Smooth muscle cell of trachea (primary cell): ENCODE data around the gene SH3PXD2A. TPM values are rescaled to one million over a fixed set of nuclear protein-coding genes. Genes with fewer than 3 reads are reported as not detected.

ENCODE experiments used
- total RNA-seq: library from RNA; depleted of rRNA; stranded (reverse); fragments of >200 nt; gene quantifications from 2 replicates; pipeline ENCODE4 v1.2.1, GENCODE V29; 2014

SH3PXD2A gene
- 24.0 and 38.5 TPM in 2 replicates for total RNA-seq

GRCh38 chr10:103855424-103855823 is at the start of gene SH3PXD2A:
SH3PXD2A (minus strand) TSS chr10:103855576; CDS start chr10:103855266, 310 bp downstream.

Other genes starting within 250 kb of the SH3PXD2A start
- gene STN1, start 62.6 kb upstream of the SH3PXD2A start, total RNA-seq: 46.3 and 55.4 TPM in 2 replicates
- 60.2 and 82.3 TPM in 2 replicates for gene SLK, start 111.6 kb upstream of the SH3PXD2A start, total RNA-seq
- gene COL17A1, start 230.3 kb upstream of the SH3PXD2A start, total RNA-seq: under 0.01 and 1.6 TPM in 2 replicates